IPS DF 6.9 (cell line): ENCODE measurements around the gene CDHR1.
"Not testable (repeated sequence)": the region's sequence is repeated elsewhere in the genome, so short reads cannot be mapped to it uniquely, and the experiment has no call there.

Source experiments
- DNase-seq: peaks from one replicate; pipeline ENCODE4 v3.0.0-alpha.2; 2013; ENCODE audit warnings: low read depth, low spot score
- H3K27ac ChIP-seq: one replicate; pipeline ENCODE4 v1.5.1; 2013; ENCODE audit warnings: low read length, control low read depth
- H3K27me3 ChIP-seq: 2 replicates; pipeline ENCODE4 v1.6.1; 2013; ENCODE audit warnings: mild to moderate bottlenecking, low read length; ENCODE audit not compliant: control insufficient read depth, insufficient read depth
- H3K36me3 ChIP-seq: 2 replicates; pipeline ENCODE4 v1.6.1; 2013; ENCODE audit warnings: low read length; ENCODE audit not compliant: control insufficient read depth, insufficient read depth
- H3K4me1 ChIP-seq: 2 replicates; pipeline ENCODE4 v1.6.1; 2013; ENCODE audit warnings: low read length; ENCODE audit not compliant: control insufficient read depth, insufficient read depth
- H3K4me3 ChIP-seq: 2 replicates; pipeline ENCODE4 v1.5.1; 2013; ENCODE audit warnings: mild to moderate bottlenecking, low read length
- H3K9me3 ChIP-seq: 2 replicates; pipeline ENCODE4 v1.6.1; 2013; ENCODE audit warnings: low read length, inconsistent platforms; ENCODE audit not compliant: control insufficient read depth, insufficient read depth
- WGBS: extraction: QIAGEN DNeasy Blood & Tissue Kit; methylation state at CpG from one replicate; pipeline ENCODE4 v1.1.7; 2013; ENCODE audit warnings: mixed read lengths, missing lambda C conversion rate; ENCODE audit not compliant: insufficient read length, insufficient coverage; 5-methylcytosine and 5-hydroxymethylcytosine counted together

The CDHR1 gene

DNA sequence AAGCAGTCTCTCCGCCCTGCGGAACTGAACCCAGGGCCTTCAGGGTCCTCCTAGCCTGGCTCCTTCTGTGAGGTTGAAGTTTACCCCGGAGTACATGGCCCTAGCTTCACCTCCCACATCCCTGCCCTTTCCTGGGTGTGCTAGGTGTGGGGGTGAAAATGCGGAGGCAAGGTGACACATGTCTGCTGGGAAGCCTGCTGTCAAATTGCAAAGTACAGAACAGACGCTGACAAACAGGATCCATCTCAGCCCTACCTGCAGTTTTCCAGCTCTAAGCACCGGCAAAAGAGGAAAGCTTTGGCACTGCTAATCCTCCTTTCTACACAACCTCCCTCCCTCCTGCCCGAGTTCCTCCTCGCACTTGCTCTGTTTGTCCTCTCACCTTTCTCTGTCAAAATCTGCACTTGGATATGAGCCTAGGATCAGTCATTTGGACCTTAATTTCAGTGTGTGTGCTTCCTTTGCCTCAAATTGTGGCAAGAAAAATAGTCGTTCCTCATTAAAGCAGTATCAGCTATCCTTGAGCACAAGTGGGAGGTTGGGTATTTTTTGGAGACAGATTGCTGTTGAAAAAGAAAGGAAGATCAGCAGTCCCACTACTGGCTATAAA lies 35.2 kb upstream of the CDHR1 start:
- no peak for DNase-seq

DNA sequence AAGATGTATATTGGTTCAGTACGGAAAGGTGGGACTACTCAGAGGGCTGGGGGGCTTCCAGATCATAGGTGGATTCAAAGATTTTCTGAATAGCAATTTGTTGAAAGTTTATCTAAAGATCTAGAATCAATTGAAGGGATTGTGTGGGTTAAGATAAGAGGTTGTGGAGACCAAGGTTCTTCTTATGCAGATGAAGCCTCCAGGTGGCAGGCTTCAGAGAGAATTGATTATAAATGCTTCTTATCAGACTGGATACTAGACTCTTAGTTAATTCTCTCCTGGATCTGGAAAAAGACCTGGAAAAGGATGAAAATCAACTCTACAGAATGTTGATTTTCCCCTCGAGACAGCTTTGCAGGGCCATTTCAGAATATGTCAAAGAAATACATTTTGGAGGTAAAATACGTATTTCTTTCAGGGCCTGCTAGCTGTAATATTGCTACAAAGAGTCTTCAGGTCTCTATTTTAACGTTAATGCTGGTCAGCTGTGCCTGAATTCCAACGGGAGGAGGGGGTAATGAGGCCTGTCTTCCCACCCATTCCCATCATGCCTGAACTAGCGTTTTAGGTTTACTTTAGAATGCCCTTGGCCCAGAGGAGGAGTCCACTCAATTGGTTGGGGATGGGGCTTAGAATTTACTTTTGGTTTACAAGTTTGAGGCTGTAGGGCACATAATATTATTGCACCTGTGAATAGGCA lies 33.5 kb upstream of the CDHR1 start:
- no peaks in the 10 kb centered on the region for H3K27me3 ChIP-seq
- H3K9me3 ChIP-seq, result no peaks in the 10 kb centered on the region
- no peak overlapping the region for H3K27ac ChIP-seq
- peaks cover 7% of the 10 kb centered on the region; the same call in 1 of the 2 replicates for H3K4me1 ChIP-seq
- no peak overlapping the region for H3K4me3 ChIP-seq
- DNase-seq, result no peak
- WGBS, result no CpG with 5 or more reads among the region's 6 CpGs
- H3K36me3 ChIP-seq, result no peaks in the 10 kb centered on the region

More for the DNA sequence above, 35.2 kb upstream of the CDHR1 start:
- Histone ChIP-seq H3K9me3 (no peaks in the 10 kb centered on the region), H3K4me1 (0 out of 2 replicates have a peak, but pooled peaks cover 3% of the 10 kb centered on the region), H3K27ac (no peak overlapping the region), H3K27me3 (no peaks in the 10 kb centered on the region), H3K36me3 (no peaks in the 10 kb centered on the region), H3K4me3 (no peak overlapping the region)
- no CpG with 5 or more reads among the region's 9 CpGs for WGBS

DNA sequence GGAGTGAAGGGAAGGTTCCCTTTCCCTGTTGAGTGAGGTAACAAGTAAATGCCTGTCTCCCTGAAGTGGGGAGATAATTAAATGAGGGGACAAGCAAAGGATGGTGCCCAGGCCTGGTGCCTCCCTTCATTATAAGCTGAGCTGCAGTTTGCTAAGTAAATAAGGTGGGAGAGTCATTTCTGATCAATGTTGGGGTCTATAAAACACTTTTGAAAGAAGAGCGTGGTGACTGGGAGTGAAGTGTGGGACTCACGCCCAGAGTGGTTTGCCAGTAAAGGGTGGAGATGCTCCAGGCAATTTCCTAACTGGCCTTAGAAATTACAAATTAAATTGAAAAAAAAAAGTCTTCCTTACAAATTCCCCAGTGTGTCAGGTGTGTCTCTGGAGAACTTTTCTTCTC lies 30.3 kb upstream of the CDHR1 start:
- no peak overlapping the region for H3K4me3 ChIP-seq
- no peak overlapping the region for H3K27ac ChIP-seq
- H3K36me3 ChIP-seq, result no peaks in the 10 kb centered on the region
- peaks cover 8% of the 10 kb centered on the region; the same call in 1 of the 2 replicates for H3K4me1 ChIP-seq
- no CpG with 5 or more reads among the region's 2 CpGs for WGBS
- H3K9me3 ChIP-seq, result no peaks in the 10 kb centered on the region
- no peak for DNase-seq
- no peaks in the 10 kb centered on the region for H3K27me3 ChIP-seq

DNA sequence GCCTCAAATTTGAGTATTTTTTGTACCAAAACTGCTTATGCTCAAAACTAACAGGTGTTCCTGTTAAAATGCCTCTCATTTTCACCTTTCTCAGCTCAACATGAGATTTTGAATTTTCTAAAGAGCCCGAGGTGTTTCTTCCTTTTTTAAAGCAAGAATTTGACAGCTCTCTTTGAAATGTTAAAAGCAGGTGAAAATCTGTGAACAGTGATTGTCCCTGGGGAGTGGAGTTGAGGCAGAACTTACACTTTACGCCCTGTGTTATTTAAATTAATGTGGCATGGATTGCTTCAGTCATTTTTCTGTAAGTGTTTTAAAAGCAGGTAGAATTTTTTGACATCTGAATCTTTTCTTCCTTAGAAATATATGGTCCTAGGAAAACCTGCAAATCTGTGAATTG lies 29.9 kb upstream of the CDHR1 start:
- Histone ChIP-seq H3K4me1 (peaks cover 7% of the 10 kb centered on the region; the same call in 1 of the 2 replicates), H3K27me3 (no peaks in the 10 kb centered on the region), H3K4me3 (no peak overlapping the region), H3K36me3 (no peaks in the 10 kb centered on the region), H3K27ac (no peak overlapping the region), H3K9me3 (no peaks in the 10 kb centered on the region)
- no CpG with 5 or more reads among the region's 2 CpGs for WGBS
- DNase-seq, result no peak

DNA sequence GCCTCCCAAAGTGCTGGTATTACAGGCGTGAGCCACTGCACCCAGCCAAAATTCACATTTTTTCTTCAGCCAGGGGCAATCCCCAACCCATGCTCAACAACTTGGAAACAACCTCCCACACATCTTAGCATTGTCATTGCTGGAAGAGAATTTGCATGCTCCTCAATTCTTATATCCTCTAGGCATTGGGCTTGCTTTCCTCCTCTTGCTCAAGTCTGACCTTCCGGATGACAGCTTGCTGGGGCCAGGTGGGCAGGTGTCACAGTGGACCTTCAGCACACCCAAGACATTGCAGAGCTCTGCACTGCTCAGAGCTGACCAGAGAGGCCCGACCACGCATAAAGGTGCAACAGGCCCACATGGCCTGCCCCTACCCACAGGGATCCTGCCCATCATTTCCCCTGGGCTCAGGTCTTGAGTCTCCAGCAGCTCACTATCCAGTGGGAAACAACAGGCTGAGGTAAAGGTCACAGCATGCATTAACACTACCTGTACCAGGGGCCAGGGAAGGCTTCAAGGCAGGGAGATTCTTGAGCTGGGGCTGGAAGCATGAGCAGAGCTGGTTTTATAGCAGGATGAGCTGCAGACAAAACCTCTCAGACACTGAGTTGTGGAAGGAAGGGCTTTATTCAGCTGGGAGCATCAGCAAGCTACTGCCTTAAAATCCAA lies 27.6 kb upstream of the CDHR1 start:
- Histone ChIP-seq H3K9me3 (no peaks in the 10 kb centered on the region), H3K36me3 (no peaks in the 10 kb centered on the region), H3K27me3 (no peaks in the 10 kb centered on the region), H3K27ac (no peak overlapping the region), H3K4me3 (no peak overlapping the region), H3K4me1 (peaks cover 7% of the 10 kb centered on the region; the same call in 1 of the 2 replicates)
- no peak for DNase-seq
- WGBS, result no CpG with 5 or more reads among the region's 4 CpGs

DNA sequence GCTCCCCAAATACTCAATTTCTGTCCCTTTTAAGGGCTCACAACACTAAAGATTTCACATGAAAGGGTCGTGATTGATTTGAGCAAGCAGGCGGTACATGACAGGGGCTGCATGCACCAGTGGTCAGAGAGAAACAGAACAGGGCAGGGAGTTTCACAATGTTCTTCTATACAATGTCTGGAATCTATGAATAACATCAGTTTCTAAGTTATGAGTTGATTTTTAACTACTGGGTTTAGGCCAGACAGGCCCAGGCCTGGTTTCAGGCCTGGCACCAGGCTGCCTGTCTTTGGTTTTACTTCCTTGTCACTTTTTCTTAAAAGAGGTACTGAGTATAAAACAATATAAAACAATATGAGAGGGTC lies 27.1 kb upstream of the CDHR1 start:
- not testable (repeated sequence) for H3K27me3 ChIP-seq, H3K27ac ChIP-seq, H3K4me1 ChIP-seq, H3K9me3 ChIP-seq, H3K4me3 ChIP-seq, DNase-seq, H3K36me3 ChIP-seq
- no CpG with 5 or more reads among the region's 2 CpGs for WGBS

DNA sequence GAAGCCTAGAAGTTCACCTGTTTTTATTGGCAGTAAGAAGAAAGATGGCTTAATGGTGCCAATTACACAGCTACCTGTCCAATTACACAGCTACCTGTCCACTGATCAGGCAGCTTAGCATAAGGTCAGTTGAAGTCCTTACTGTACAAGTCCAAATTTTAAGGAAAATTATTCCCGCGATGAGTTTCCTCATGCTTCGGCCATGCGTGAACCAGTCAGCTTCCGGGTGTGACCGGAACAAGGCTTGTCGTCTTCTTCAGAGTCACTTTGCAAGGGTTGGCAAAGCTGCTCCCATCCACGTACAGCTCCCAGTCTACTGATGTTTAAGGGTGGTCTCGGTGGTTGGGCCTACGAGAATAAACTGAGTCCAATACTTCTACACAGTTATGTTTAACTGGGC lies 26.0 kb upstream of the CDHR1 start:
- H3K27ac ChIP-seq, H3K27me3 ChIP-seq, H3K4me3 ChIP-seq, H3K4me1 ChIP-seq, DNase-seq, H3K9me3 ChIP-seq, H3K36me3 ChIP-seq: not testable (repeated sequence)
- no CpG with 5 or more reads among the region's 10 CpGs for WGBS

DNA sequence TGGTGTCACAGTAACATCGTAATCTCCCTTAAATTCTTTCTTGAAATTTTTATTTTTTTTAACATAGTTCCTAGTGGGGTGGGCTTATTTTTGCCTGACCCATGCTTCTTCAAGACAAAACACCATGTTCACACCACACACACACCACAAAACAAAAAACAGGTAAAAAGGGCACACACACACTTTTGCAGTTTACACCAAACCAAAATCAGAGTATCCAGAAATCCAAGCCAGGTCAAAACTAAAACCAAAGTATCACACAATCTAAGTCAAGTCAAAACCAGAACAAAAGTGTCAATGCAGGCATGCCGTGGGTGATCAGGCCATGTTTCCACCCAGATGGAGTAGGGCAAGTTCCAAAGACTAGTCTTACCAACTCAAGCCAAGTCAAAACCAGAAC lies 23.1 kb upstream of the CDHR1 start:
- H3K4me3 ChIP-seq, H3K36me3 ChIP-seq, H3K27ac ChIP-seq, H3K4me1 ChIP-seq, H3K9me3 ChIP-seq, DNase-seq, H3K27me3 ChIP-seq: not testable (repeated sequence)
- WGBS, result no CpG with 5 or more reads among the region's 2 CpGs

DNA sequence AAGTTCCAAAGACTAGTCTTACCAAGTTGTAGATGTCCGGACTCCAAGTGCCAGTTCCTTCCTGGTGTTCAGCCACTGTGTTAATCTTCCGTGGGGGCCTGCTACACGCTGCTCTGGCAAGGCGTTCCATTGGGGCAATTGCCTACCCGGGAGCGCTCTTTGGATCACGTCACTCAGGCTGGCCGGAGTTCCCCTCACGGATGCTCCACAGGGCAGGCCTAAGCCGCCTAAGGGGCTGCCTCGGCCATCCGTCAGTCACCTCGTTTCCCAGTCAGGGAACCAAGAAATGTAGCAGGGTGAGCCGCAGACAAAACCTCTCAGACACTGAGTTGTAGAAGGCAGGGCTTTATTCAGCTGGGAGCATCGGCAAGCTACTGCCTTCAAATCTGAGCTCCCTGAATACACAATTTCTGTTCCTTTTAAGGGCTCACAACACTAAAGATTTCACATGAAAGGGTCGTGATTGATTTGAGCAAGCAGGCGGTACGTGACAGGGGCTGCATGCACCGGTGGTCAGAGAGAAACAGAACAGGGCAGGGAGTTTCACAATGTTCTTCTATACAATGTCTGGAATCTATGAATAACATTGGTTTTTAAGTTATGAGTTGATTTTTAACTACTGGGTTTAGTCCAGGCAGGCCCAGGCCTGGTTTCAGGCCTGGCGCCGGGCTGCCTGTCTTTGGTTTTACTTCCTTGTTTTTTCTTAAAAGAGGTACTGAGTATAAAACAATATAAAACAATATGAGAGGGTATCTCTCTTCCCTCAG lies 22.5 kb upstream of the CDHR1 start:
- H3K27ac ChIP-seq, H3K4me3 ChIP-seq, DNase-seq, H3K4me1 ChIP-seq, H3K36me3 ChIP-seq, H3K9me3 ChIP-seq, H3K27me3 ChIP-seq: not testable (repeated sequence)
- no CpG with 5 or more reads among the region's 21 CpGs for WGBS
